Measurements from ENCODE around the gene SYNGAP1.

DNA sequence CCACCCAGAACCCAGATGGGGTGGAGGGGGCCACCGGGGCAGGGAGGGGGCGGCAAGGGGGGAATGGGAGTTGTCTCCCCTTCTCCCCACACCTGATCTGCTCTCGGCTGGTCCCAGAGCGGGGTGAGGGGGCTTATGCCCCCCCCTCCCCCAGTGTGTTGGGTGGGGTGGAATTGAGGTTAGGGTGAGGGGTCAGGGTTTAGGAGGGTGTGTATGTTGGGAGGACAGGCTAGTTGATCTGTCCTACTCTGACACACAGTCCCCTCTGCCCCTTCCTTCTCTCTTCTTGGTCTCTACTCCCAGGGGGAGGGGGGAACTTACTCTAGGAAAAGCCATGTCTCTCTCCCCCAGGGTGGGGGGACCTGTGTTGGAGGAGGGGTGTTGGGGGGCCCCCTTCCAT lies 32.6 kb downstream of the SYNGAP1 start:
- TF ChIP-seq, protein P1, sequence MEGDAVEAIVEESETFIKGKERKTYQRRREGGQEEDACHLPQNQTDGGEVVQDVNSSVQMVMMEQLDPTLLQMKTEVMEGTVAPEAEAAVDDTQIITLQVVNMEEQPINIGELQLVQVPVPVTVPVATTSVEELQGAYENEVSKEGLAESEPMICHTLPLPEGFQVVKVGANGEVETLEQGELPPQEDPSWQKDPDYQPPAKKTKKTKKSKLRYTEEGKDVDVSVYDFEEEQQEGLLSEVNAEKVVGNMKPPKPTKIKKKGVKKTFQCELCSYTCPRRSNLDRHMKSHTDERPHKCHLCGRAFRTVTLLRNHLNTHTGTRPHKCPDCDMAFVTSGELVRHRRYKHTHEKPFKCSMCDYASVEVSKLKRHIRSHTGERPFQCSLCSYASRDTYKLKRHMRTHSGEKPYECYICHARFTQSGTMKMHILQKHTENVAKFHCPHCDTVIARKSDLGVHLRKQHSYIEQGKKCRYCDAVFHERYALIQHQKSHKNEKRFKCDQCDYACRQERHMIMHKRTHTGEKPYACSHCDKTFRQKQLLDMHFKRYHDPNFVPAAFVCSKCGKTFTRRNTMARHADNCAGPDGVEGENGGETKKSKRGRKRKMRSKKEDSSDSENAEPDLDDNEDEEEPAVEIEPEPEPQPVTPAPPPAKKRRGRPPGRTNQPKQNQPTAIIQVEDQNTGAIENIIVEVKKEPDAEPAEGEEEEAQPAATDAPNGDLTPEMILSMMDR (IDR thresholded peaks at IDR 0.05; ENCODE audit: low read depth, low read length), result no peak
- TF ChIP-seq EZH2phosphoT487 (IDR thresholded peaks at IDR 0.05; ENCODE audit: low read depth), result no peak

All from OCI-LY3 (cell line).